WTC11 (cell line): ENCODE data around the gene MYBPHL. TPM values are rescaled to one million over a fixed set of nuclear protein-coding genes. Genes with fewer than 3 reads are reported as not detected.

ENCODE experiments used
- ATAC-seq: fragments of 200-7000 bp; cut with Tn5 transposase; 2 replicates; pipeline ENCODE4 v1.10.0; 2021; ENCODE audit warnings: mild to moderate bottlenecking, moderate library complexity
- CTCF ChIA-PET: fragments of 300-600 bp; sonication (Branson Sonifier 250); formaldehyde crosslinking; loops from one replicate; lab custom pipeline; 2021; ENCODE audit warnings: antibody characterized with exemption; lab: Charles Lee
- POLR2A ChIA-PET: fragments of 350-600 bp; sonication (Branson Sonifier 250); formaldehyde crosslinking; loops from one replicate; lab custom pipeline; 2021; ENCODE audit warnings: antibody characterized with exemption; lab: Charles Lee
- DNase-seq: peaks from one replicate; pipeline ENCODE4 v3.0.0; 2021; ENCODE audit warnings: low spot score
- H3K27ac Mint-ChIP-seq: 2 replicates; pipeline ENCODE4 v1.8.0; 2021; ENCODE audit warnings: mixed read lengths
- H3K27me3 Mint-ChIP-seq: 2 replicates; pipeline ENCODE4 v1.8.0; 2021; ENCODE audit warnings: low read depth, mild to moderate bottlenecking, moderate library complexity, mixed read lengths
- H3K36me3 Mint-ChIP-seq: 2 replicates; pipeline ENCODE4 v1.8.0; 2021; ENCODE audit warnings: mixed read lengths
- H3K4me1 Mint-ChIP-seq: 2 replicates; pipeline ENCODE4 v1.8.0; 2022; ENCODE audit warnings: mixed read lengths
- H3K4me3 Mint-ChIP-seq: 2 replicates; pipeline ENCODE4 v1.8.0; 2021; ENCODE audit warnings: mild to moderate bottlenecking, moderate library complexity, mixed read lengths
- H3K9me3 Mint-ChIP-seq: 2 replicates; pipeline ENCODE4 v1.8.0; 2021; ENCODE audit warnings: mixed read lengths
- IRF2 ChIP-seq: sonication (generic); formaldehyde crosslinking; IDR thresholded peaks from 2 replicates; pipeline ENCODE4 v1.8.0; 2022; ENCODE audit warnings: low read depth, missing genetic modification reagents, borderline replicate concordance
- SMAD4 ChIP-seq: sonication (generic); formaldehyde crosslinking; IDR thresholded peaks from 2 replicates; pipeline ENCODE4 v1.8.0; 2022; ENCODE audit warnings: mild to moderate bottlenecking, missing genetic modification reagents
- TCF7 ChIP-seq: sonication (generic); formaldehyde crosslinking; IDR thresholded peaks from 2 replicates; pipeline ENCODE4 v1.8.0; 2022; ENCODE audit warnings: mild to moderate bottlenecking, low read depth, missing genetic modification reagents, moderate library complexity
- TEAD4 ChIP-seq: sonication (generic); formaldehyde crosslinking; IDR thresholded peaks from 2 replicates; pipeline ENCODE4 v1.8.0; 2022; ENCODE audit warnings: mild to moderate bottlenecking, missing genetic modification reagents
- ZBTB21 ChIP-seq: sonication (generic); formaldehyde crosslinking; IDR thresholded peaks from 2 replicates; pipeline ENCODE4 v1.8.1; 2023; ENCODE audit warnings: mild to moderate bottlenecking, missing genetic modification reagents, borderline replicate concordance
- total RNA-seq: library from RNA; stranded (reverse); gene quantifications from 3 replicates; pipeline ENCODE4 v1.2.3, GENCODE V29; 2021
- TF ChIP-seq, protein P1 (sequence below): sonication (generic); formaldehyde crosslinking; IDR thresholded peaks from 2 replicates; pipeline ENCODE4 v1.8.0; 2023; ENCODE audit warnings: mild to moderate bottlenecking, missing genetic modification reagents
- TF ChIP-seq, protein P2 (sequence below): fragments of 250-450 bp; sonication (Bioruptor Pico); IDR thresholded peaks from 2 replicates; pipeline ENCODE4 v1.8.0; 2021; ENCODE audit warnings: mild to moderate bottlenecking
- TF ChIP-seq, protein P3 (sequence below): sonication (generic); formaldehyde crosslinking; IDR thresholded peaks from 2 replicates; pipeline ENCODE4 v1.8.0; 2022; ENCODE audit warnings: missing genetic modification reagents
- TF ChIP-seq, protein P4 (sequence below): fragments of 250-450 bp; sonication (Bioruptor Pico); IDR thresholded peaks from 2 replicates; pipeline ENCODE4 v2.1.2; 2022; ENCODE audit warnings: mild to moderate bottlenecking, moderate library complexity
- TF ChIP-seq, protein P5 (sequence below): fragments of 250-450 bp; sonication (Bioruptor Pico); IDR thresholded peaks from 2 replicates; pipeline ENCODE4 v1.9.0; 2021; ENCODE audit warnings: mild to moderate bottlenecking
- TF ChIP-seq, protein P6 (sequence below): sonication (generic); formaldehyde crosslinking; IDR thresholded peaks from 2 replicates; pipeline ENCODE4 v1.8.0; 2023; ENCODE audit warnings: missing genetic modification reagents, mild to moderate bottlenecking, borderline replicate concordance
- TF ChIP-seq, protein P7 (sequence below): fragments of 250-450 bp; sonication (Bioruptor Pico); conservative IDR thresholded peaks from 2 replicates; pipeline ENCODE4 v1.9.0; 2021; ENCODE audit warnings: mild to moderate bottlenecking
- TF ChIP-seq, protein P8 (sequence below): sonication (generic); formaldehyde crosslinking; IDR thresholded peaks from 2 replicates; pipeline ENCODE4 v1.8.1; 2022; ENCODE audit warnings: low read depth, mild to moderate bottlenecking, moderate library complexity, missing genetic modification reagents, borderline replicate concordance

The MYBPHL gene
- total RNA-seq, 1 experiment from 2014 or later: 1.2 TPM

DNA sequence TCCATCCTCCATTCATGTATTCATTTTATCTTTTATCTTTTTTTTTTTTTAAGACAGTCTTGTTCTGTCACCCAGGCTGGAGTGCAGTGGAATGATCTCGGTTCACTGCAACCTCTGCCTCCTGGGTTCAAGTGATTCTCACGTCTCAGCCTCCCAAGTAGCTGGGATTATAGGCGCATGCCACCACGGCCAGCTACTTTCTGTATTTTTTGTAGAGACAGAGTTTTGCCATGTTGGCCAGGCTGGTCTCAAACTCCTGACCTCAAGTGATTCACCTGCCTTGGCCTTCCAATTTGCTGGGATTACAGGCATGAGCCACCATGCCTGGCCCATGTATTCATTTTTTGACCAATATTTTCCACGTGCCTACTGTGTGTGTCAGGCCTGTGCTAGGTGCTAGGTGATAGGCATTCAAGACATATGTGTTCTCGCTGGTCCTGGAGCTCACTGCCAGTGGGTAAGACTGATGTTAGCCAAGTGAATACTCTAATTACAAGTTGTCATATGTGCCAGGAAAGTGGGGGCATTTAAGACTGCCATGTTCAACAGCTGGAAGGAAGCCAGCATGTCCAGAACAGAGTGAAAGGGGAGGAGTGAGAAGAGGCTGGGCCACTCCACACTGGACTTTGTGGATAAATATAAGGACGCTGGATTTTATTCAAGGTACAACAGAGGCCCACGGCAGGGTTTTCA lies 62.8 kb downstream of the MYBPHL start (continued):
- TF ChIP-seq, protein P1, sequence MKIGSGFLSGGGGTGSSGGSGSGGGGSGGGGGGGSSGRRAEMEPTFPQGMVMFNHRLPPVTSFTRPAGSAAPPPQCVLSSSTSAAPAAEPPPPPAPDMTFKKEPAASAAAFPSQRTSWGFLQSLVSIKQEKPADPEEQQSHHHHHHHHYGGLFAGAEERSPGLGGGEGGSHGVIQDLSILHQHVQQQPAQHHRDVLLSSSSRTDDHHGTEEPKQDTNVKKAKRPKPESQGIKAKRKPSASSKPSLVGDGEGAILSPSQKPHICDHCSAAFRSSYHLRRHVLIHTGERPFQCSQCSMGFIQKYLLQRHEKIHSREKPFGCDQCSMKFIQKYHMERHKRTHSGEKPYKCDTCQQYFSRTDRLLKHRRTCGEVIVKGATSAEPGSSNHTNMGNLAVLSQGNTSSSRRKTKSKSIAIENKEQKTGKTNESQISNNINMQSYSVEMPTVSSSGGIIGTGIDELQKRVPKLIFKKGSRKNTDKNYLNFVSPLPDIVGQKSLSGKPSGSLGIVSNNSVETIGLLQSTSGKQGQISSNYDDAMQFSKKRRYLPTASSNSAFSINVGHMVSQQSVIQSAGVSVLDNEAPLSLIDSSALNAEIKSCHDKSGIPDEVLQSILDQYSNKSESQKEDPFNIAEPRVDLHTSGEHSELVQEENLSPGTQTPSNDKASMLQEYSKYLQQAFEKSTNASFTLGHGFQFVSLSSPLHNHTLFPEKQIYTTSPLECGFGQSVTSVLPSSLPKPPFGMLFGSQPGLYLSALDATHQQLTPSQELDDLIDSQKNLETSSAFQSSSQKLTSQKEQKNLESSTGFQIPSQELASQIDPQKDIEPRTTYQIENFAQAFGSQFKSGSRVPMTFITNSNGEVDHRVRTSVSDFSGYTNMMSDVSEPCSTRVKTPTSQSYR (CRISPR knock-in tag): no peak
- TF ChIP-seq, protein P2, sequence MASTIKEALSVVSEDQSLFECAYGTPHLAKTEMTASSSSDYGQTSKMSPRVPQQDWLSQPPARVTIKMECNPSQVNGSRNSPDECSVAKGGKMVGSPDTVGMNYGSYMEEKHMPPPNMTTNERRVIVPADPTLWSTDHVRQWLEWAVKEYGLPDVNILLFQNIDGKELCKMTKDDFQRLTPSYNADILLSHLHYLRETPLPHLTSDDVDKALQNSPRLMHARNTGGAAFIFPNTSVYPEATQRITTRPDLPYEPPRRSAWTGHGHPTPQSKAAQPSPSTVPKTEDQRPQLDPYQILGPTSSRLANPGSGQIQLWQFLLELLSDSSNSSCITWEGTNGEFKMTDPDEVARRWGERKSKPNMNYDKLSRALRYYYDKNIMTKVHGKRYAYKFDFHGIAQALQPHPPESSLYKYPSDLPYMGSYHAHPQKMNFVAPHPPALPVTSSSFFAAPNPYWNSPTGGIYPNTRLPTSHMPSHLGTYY (CRISPR knock-in tag): no peak
- no peak for TF ChIP-seq TCF7 (CRISPR knock-in tag)
- TF ChIP-seq, protein P3, sequence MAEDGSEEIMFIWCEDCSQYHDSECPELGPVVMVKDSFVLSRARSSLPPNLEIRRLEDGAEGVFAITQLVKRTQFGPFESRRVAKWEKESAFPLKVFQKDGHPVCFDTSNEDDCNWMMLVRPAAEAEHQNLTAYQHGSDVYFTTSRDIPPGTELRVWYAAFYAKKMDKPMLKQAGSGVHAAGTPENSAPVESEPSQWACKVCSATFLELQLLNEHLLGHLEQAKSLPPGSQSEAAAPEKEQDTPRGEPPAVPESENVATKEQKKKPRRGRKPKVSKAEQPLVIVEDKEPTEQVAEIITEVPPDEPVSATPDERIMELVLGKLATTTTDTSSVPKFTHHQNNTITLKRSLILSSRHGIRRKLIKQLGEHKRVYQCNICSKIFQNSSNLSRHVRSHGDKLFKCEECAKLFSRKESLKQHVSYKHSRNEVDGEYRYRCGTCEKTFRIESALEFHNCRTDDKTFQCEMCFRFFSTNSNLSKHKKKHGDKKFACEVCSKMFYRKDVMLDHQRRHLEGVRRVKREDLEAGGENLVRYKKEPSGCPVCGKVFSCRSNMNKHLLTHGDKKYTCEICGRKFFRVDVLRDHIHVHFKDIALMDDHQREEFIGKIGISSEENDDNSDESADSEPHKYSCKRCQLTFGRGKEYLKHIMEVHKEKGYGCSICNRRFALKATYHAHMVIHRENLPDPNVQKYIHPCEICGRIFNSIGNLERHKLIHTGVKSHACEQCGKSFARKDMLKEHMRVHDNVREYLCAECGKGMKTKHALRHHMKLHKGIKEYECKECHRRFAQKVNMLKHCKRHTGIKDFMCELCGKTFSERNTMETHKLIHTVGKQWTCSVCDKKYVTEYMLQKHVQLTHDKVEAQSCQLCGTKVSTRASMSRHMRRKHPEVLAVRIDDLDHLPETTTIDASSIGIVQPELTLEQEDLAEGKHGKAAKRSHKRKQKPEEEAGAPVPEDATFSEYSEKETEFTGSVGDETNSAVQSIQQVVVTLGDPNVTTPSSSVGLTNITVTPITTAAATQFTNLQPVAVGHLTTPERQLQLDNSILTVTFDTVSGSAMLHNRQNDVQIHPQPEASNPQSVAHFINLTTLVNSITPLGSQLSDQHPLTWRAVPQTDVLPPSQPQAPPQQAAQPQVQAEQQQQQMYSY (CRISPR knock-in tag): no peak
- TF ChIP-seq, protein P4, sequence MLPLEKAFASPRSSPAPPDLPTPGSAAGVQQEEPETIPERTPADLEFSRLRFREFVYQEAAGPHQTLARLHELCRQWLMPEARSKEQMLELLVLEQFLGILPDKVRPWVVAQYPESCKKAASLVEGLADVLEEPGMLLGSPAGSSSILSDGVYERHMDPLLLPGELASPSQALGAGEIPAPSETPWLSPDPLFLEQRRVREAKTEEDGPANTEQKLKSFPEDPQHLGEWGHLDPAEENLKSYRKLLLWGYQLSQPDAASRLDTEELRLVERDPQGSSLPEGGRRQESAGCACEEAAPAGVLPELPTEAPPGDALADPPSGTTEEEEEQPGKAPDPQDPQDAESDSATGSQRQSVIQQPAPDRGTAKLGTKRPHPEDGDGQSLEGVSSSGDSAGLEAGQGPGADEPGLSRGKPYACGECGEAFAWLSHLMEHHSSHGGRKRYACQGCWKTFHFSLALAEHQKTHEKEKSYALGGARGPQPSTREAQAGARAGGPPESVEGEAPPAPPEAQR (CRISPR knock-in tag): no peak
- no peak for TF ChIP-seq ZBTB21 (CRISPR knock-in tag)
- TF ChIP-seq IRF2 (CRISPR knock-in tag): no peak

DNA sequence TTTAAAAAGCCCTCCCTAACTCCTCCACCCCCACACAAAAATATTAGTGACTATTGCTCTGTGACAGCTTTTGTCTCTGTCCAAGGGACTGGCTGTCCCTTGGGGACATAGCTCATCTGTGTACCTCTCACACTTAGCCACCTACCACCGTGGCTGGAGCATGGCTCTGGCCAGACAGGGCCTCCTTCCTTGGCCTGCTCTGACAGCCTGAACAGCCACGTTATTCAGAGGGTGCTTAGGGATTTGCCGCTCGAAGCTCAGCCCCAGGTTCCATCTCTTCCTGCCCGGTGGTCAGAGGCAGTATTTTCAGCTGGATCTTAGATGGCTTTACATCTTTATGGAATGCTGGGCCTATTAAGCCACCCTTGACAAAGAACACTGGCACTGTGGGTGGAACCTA lies 63.6 kb downstream of the MYBPHL start:
- no peaks in the 10 kb centered on the region for H3K9me3 Mint-ChIP-seq
- H3K4me3 Mint-ChIP-seq: no peak overlapping the region
- DNase-seq: no peak
- no peak overlapping the region for H3K27ac Mint-ChIP-seq
- H3K4me1 Mint-ChIP-seq: peaks cover 46% of the 10 kb centered on the region
- TF ChIP-seq SMAD4: no peak
- no peak for TF ChIP-seq IRF2 (CRISPR knock-in tag)
- ChIA-PET CTCF (interaction anchor here (0.9 to 3.0 kb wide), 5 partner anchors 11 to 52 kb away, joined by 3 to 14 read pairs (median 3); partner anchors contain the start of gene SARS1), POLR2A (no interaction called here)
- H3K36me3 Mint-ChIP-seq: no peaks in the 10 kb centered on the region
- ATAC-seq: no peak
- H3K27me3 Mint-ChIP-seq: peaks cover 20% of the 10 kb centered on the region

DNA sequence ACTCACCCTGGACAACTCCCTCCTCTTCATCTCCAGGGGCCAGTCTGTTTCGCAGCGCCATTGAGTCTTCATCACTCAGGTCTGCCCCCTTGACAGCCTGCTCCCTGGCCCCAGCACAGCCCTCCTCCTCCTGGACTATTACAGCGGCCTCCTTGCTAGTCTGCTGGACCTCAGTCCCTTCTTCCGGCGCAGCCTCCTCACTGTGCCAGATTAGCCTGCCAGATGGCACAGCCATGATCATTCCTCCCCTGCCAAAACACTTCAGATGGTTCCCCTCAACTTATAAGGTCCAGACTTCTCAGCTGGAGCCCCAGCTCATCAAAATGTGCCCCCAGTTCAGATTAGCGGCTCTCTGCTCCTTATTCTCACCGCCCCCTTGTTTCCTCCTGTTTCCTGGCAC lies 64.4 kb downstream of the MYBPHL start:
- no peak overlapping the region for H3K4me3 Mint-ChIP-seq
- peaks cover 6% of the 10 kb centered on the region for H3K36me3 Mint-ChIP-seq
- H3K9me3 Mint-ChIP-seq: no peaks in the 10 kb centered on the region
- ATAC-seq: no peak
- H3K27me3 Mint-ChIP-seq: peaks cover 11% of the 10 kb centered on the region
- ChIA-PET POLR2A (no interaction called here), CTCF (interaction anchor here (3.0 to 5.2 kb wide), 3 partner anchors 11 to 41 kb away, joined by 14 to 51 read pairs (median 35); no protein-coding TSS in a partner anchor)
- no peak overlapping the region for H3K27ac Mint-ChIP-seq
- no peak for DNase-seq
- H3K4me1 Mint-ChIP-seq: peaks cover 52% of the 10 kb centered on the region
- TF ChIP-seq, protein P5, sequence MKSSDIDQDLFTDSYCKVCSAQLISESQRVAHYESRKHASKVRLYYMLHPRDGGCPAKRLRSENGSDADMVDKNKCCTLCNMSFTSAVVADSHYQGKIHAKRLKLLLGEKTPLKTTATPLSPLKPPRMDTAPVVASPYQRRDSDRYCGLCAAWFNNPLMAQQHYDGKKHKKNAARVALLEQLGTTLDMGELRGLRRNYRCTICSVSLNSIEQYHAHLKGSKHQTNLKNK (CRISPR knock-in tag): no peak
- TF ChIP-seq TEAD4: no peak
- TF ChIP-seq, protein P6, sequence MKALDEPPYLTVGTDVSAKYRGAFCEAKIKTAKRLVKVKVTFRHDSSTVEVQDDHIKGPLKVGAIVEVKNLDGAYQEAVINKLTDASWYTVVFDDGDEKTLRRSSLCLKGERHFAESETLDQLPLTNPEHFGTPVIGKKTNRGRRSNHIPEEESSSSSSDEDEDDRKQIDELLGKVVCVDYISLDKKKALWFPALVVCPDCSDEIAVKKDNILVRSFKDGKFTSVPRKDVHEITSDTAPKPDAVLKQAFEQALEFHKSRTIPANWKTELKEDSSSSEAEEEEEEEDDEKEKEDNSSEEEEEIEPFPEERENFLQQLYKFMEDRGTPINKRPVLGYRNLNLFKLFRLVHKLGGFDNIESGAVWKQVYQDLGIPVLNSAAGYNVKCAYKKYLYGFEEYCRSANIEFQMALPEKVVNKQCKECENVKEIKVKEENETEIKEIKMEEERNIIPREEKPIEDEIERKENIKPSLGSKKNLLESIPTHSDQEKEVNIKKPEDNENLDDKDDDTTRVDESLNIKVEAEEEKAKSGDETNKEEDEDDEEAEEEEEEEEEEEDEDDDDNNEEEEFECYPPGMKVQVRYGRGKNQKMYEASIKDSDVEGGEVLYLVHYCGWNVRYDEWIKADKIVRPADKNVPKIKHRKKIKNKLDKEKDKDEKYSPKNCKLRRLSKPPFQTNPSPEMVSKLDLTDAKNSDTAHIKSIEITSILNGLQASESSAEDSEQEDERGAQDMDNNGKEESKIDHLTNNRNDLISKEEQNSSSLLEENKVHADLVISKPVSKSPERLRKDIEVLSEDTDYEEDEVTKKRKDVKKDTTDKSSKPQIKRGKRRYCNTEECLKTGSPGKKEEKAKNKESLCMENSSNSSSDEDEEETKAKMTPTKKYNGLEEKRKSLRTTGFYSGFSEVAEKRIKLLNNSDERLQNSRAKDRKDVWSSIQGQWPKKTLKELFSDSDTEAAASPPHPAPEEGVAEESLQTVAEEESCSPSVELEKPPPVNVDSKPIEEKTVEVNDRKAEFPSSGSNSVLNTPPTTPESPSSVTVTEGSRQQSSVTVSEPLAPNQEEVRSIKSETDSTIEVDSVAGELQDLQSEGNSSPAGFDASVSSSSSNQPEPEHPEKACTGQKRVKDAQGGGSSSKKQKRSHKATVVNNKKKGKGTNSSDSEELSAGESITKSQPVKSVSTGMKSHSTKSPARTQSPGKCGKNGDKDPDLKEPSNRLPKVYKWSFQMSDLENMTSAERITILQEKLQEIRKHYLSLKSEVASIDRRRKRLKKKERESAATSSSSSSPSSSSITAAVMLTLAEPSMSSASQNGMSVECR (CRISPR knock-in tag): no peak
- TF ChIP-seq, protein P7, sequence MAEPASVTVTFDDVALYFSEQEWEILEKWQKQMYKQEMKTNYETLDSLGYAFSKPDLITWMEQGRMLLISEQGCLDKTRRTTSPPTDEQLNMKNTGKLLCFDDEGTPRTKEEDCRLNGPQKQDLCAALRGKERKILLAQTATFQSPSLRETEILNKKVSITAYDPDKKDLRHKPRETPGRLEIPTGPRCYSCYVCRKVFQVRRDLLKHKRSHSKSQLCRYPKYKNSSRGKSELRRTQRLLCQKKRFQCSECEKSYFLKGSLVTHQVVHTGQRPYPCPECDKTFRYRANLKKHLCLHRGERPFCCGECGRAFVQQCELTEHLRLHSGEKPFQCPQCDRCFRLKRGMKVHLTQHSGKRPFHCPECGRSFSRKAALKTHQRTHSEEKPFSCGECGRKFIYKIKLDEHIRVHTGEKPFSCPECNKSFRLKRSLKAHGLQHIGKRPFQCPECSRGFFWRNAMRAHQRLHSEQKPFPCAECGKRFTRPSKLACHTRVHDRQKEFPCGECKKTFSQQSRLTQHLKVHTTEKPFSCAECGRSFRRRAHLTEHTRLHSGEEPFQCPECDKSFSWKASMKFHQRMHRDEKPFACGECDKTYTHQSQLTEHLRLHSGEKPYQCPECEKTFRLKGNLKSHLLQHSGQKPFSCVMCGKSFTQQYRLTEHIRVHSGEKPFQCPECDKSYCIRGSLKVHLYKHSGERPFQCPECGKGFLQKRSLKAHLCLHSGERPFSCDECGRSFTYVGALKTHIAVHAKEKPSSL (CRISPR knock-in tag): no peak
- TF ChIP-seq, protein P8, sequence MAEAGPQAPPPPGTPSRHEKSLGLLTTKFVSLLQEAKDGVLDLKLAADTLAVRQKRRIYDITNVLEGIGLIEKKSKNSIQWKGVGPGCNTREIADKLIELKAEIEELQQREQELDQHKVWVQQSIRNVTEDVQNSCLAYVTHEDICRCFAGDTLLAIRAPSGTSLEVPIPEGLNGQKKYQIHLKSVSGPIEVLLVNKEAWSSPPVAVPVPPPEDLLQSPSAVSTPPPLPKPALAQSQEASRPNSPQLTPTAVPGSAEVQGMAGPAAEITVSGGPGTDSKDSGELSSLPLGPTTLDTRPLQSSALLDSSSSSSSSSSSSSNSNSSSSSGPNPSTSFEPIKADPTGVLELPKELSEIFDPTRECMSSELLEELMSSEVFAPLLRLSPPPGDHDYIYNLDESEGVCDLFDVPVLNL (CRISPR knock-in tag): no peak
